HEK293T (cell line): ENCODE results near the gene AGL.

Experiments used
- ARNT ChIP-seq: fragments of 450-650 bp; IDR thresholded peaks from 2 replicates; pipeline ENCODE4 v1.6.1; 2017; ENCODE audit warnings: mild to moderate bottlenecking
- BHLHE40 ChIP-seq: fragments of 450-650 bp; IDR thresholded peaks from 2 replicates; pipeline ENCODE4 v1.6.1; 2016; ENCODE audit warnings: mild to moderate bottlenecking, moderate library complexity, borderline replicate concordance
- ELF4 ChIP-seq: fragments of 450-650 bp; IDR thresholded peaks from 2 replicates; pipeline ENCODE4 v1.6.1; 2017; ENCODE audit warnings: antibody characterized with exemption
- FOXA1 ChIP-seq: fragments of 450-650 bp; IDR thresholded peaks from 2 replicates; pipeline ENCODE4 v1.6.1; 2016; ENCODE audit warnings: mild to moderate bottlenecking
- FOXM1 ChIP-seq: fragments of 450-650 bp; IDR thresholded peaks from 2 replicates; pipeline ENCODE4 v1.6.1; 2017; ENCODE audit warnings: mild to moderate bottlenecking, borderline replicate concordance
- HDGF ChIP-seq: fragments of 450-650 bp; IDR thresholded peaks from 2 replicates; pipeline ENCODE4 v1.6.1; 2017; ENCODE audit warnings: antibody characterized with exemption, borderline replicate concordance
- L3MBTL2 ChIP-seq: fragments of 450-650 bp; conservative IDR thresholded peaks from 2 replicates; pipeline ENCODE4 v1.6.1; 2016; ENCODE audit warnings: mild to moderate bottlenecking
- NFRKB ChIP-seq: fragments of 450-650 bp; IDR thresholded peaks from 2 replicates; pipeline ENCODE4 v1.6.1; 2016; ENCODE audit warnings: mild to moderate bottlenecking, moderate library complexity
- PKNOX1 ChIP-seq: fragments of 450-650 bp; IDR thresholded peaks from 2 replicates; pipeline ENCODE4 v1.6.1; 2016
- SP1 ChIP-seq: fragments of 450-650 bp; IDR thresholded peaks from 2 replicates; pipeline ENCODE4 v1.6.1; 2017
- SUZ12 ChIP-seq: fragments of 450-650 bp; IDR thresholded peaks from 2 replicates; pipeline ENCODE4 v1.6.1; 2016; ENCODE audit warnings: mild to moderate bottlenecking
- TARDBP ChIP-seq: fragments of 450-650 bp; IDR thresholded peaks from 2 replicates; pipeline ENCODE4 v1.6.1; 2016
- ZNF384 ChIP-seq: fragments of 450-650 bp; IDR thresholded peaks from 2 replicates; pipeline ENCODE4 v1.6.1; 2016

DNA sequence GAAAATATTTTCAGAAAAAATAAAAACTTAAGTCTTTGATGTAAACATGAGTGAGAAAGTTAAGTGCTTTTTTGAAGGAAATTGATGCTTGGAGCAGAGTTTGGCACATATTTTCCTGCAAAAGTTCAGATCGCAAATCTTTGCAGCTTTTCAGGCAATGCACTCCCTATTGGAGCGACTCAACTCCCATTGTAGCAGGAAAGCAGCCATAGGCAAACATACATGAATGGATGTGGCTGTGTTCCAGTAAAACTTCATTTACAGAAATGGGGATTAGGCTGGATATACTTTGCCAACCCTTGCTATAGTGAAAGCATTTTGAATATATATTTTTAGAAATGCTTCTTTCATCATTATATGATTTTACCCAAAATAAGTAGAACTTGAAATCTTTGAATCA, 8.1 kb downstream of the AGL start:
- TF ChIP-seq NFRKB = no peak
- TF ChIP-seq ZNF384 = no peak
- no peak for TF ChIP-seq ELF4
- TF ChIP-seq BHLHE40 = no peak
- no peak for TF ChIP-seq FOXM1
- no peak for TF ChIP-seq TARDBP
- TF ChIP-seq FOXA1 = no peak
- no peak for TF ChIP-seq SP1
- no peak for TF ChIP-seq HDGF
- no peak for TF ChIP-seq PKNOX1
- TF ChIP-seq ARNT = no peak
- no peak for TF ChIP-seq L3MBTL2
- no peak for TF ChIP-seq SUZ12
